ENCODE results near the gene HCFC1. TPM values are rescaled to one million over a fixed set of nuclear protein-coding genes. Genes with fewer than 3 reads are reported as not detected.
A peak's percentile ranks its signal among the peaks of the same experiment; 100 is the strongest.

The HCFC1 gene
- total and polyA plus RNA-seq, 9 donors, result 13.3 to 62.5 (median 43.2) TPM

DNA sequence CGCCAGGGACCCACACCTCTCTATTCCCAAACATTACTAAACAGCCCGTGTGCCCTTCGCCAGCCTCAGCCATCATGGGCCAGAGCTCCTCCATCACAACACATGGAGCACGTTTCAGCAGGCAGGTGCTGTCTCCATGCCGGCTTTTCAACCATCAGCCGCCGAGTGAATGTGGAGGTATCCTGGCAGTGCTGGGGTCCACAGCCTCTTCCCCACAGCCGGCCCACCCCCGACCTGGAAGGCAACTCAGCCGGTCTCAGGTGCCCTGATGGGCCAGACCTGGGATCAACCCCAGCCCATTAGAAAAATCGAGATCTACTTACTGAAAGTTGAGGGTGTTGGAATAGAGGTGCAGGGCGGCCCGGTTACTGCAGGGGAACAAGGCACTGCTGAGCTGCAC lies 39.9 kb downstream of the HCFC1 start:
- Histone ChIP-seq H3K4me3 (no peak overlapping the region), H3K27me3 (no peaks in the 10 kb centered on the region), H3K4me1 (ENCODE audit: insufficient read depth) (peaks cover 15% of the 10 kb centered on the region), H3K27ac (no peak overlapping the region), H3K36me3 (no peaks in the 10 kb centered on the region), H3K9me3 (no peaks in the 10 kb centered on the region)
- TF ChIP-seq POLR2A (IDR thresholded peaks at IDR 0.05) (no peak), EP300 (IDR thresholded peaks at IDR 0.05) (no peak)
- TF ChIP-seq, protein P1, sequence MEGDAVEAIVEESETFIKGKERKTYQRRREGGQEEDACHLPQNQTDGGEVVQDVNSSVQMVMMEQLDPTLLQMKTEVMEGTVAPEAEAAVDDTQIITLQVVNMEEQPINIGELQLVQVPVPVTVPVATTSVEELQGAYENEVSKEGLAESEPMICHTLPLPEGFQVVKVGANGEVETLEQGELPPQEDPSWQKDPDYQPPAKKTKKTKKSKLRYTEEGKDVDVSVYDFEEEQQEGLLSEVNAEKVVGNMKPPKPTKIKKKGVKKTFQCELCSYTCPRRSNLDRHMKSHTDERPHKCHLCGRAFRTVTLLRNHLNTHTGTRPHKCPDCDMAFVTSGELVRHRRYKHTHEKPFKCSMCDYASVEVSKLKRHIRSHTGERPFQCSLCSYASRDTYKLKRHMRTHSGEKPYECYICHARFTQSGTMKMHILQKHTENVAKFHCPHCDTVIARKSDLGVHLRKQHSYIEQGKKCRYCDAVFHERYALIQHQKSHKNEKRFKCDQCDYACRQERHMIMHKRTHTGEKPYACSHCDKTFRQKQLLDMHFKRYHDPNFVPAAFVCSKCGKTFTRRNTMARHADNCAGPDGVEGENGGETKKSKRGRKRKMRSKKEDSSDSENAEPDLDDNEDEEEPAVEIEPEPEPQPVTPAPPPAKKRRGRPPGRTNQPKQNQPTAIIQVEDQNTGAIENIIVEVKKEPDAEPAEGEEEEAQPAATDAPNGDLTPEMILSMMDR (IDR thresholded peaks at IDR 0.05), result no peak
- peak in 1 of 5 donors; percentile 34 for DNase-seq
- 87 to 91% (median 90%) methylated on average over 13 of the region's 13 CpGs for WGBS, 3 donors
- intact Hi-C loops (cut with DNase I), result no loop called here

DNA sequence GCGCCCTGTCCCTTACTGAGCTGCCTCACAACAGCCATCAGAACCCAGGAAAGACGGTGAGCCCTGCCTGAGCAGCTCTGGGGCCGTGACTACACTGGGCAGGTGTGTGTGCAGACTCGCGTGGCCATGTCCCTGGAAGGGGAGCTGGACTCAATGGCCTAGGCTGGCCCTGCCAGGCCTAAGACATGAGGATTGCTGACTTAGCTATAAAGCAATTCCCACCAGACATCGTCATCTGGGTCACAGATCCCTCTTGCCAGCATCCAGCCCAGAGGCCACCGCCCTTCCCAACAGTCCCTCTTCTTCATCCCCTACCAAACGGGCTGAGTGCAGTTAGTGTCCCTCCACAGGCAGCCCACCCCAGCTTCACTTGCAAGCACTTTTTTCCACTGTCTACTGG lies 40.5 kb downstream of the HCFC1 start:
- H3K9me3 ChIP-seq, result no peaks in the 10 kb centered on the region
- no peak overlapping the region for H3K4me3 ChIP-seq
- TF ChIP-seq EP300 (IDR thresholded peaks at IDR 0.05), result no peak
- no peak for TF ChIP-seq POLR2A (IDR thresholded peaks at IDR 0.05)
- peak in 1 of 5 donors; percentile 25 for DNase-seq
- intact Hi-C loops (cut with DNase I), result no loop called here
- H3K27ac ChIP-seq, result no peak overlapping the region
- 89 to 95% (median 91%) methylated on average over 8 of the region's 8 CpGs for WGBS, 3 donors
- H3K36me3 ChIP-seq, result no peaks in the 10 kb centered on the region
- H3K4me1 ChIP-seq (ENCODE audit: insufficient read depth), result peaks cover 15% of the 10 kb centered on the region
- no peaks in the 10 kb centered on the region for H3K27me3 ChIP-seq

DNA sequence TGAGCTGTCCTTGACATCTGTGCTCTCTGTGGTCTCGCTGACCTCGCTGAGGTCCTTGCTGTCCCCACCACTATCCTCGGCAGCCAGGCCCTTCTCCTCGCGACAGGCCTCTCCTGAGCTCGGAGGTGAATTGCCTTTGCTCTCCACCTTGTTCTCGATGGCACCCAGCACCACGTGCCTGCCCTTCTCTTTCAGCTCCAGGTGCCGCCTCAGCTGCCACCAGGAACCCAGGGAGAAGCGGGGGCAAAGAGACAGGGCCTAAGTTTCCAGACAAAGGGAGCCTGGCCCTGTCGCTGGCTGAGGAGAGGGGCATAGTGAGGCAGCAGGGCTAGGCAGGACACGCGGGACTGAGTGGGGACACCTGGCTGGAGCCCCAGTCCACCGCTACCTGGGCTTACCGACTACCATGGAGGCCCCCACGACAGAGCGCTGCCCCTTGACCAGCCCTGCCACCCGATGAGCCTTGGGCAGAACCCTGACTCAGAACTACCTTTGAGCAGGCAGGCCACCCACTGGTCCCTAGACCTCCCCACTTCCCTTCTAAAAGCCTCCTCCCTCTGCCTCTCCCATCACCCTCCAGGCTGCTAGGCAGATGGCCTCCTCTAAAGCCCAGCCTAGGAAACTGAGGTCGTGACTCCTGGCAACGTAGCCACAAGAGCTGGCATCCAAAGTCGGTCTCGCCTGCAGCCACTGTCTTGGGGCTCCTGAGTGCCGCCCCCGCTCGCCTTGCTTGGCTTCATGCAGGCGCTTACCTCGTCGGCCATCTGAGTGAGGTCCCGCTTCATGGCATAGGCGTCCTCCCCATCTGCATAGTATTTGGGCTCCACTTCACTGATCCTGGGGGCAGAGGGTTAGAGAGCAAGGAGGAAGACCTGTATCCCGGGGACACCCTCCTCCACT lies 41.4 kb downstream of the HCFC1 start:
- Histone ChIP-seq H3K4me1 (ENCODE audit: insufficient read depth) (peaks cover 15% of the 10 kb centered on the region), H3K27me3 (no peaks in the 10 kb centered on the region), H3K4me3 (no peak overlapping the region), H3K27ac (no peak overlapping the region), H3K36me3 (no peaks in the 10 kb centered on the region), H3K9me3 (no peaks in the 10 kb centered on the region)
- peak in 1 of 5 donors; percentile 41 for DNase-seq
- intact Hi-C loops (cut with DNase I), result no loop called here
- TF ChIP-seq EP300 (IDR thresholded peaks at IDR 0.05) (no peak), POLR2A (IDR thresholded peaks at IDR 0.05) (no peak)
- TF ChIP-seq, protein P1 (IDR thresholded peaks at IDR 0.05), result no peak
- 84 to 86% (median 84%) methylated on average over 31 of the region's 31 CpGs for WGBS, 3 donors

DNA sequence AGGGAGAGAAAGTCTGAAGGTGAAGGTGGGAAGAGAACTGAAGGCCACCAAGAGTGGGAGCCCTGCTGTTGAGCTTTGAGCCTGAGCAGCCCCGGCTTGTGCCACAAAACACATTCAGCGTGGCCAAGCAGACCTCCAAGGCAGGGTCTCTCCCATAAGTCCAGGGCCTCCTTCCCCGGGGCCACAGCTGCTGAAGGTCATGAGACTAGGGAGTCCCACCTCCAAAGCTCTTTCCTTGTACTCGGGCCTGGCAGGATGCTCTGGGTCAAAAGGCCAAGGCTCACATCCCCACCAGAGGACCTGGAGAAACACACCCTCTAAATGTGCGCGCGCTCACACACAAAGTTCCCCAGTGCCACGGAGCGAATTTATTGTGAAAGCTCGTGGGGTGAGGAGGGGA lies 42.0 kb downstream of the HCFC1 start:
- peak in 1 of 5 donors; percentile 41 for DNase-seq
- Histone ChIP-seq H3K27me3 (no peaks in the 10 kb centered on the region), H3K36me3 (no peaks in the 10 kb centered on the region), H3K4me1 (ENCODE audit: insufficient read depth) (peaks cover 15% of the 10 kb centered on the region), H3K9me3 (no peaks in the 10 kb centered on the region), H3K27ac (no peak overlapping the region), H3K4me3 (no peak overlapping the region)
- TF ChIP-seq EP300 (IDR thresholded peaks at IDR 0.05), result no peak
- TF ChIP-seq, protein P1 (IDR thresholded peaks at IDR 0.05), result no peak
- no peak for TF ChIP-seq POLR2A (IDR thresholded peaks at IDR 0.05)
- 69 to 81% (median 72%) methylated on average over 10 of the region's 10 CpGs for WGBS, 3 donors
- intact Hi-C loops (cut with DNase I), result no loop called here

DNA sequence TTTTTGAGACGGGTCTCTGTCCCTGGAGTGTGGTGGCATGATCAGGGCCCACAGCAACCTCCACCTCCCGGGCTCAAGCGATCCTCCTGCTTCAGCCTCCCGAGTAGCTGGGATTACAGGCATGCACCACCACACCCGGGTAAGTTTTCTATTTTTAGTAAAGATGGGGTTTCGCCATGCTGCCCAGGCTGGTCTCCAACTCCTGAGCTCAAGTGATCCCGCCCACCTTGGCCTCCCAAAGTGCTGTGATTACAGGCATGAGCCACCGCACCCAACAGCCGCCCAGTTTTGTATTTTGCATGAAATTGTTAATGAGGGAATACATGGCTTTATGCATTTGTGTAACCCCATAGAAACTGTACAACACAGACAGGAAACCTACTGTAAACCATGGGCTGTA lies 42.8 kb downstream of the HCFC1 start:
- no peak for TF ChIP-seq POLR2A (IDR thresholded peaks at IDR 0.05)
- no peak for TF ChIP-seq EP300 (IDR thresholded peaks at IDR 0.05)
- TF ChIP-seq, protein P1 (IDR thresholded peaks at IDR 0.05), result no peak
- 61 to 77% (median 62%) methylated on average over 9 of the region's 9 CpGs for WGBS, 3 donors
- DNase-seq, result no peak

More for the DNA sequence above, 42.8 kb downstream of the HCFC1 start:
- no peaks in the 10 kb centered on the region for H3K36me3 ChIP-seq
- H3K27me3 ChIP-seq, result no peaks in the 10 kb centered on the region
- intact Hi-C loops (cut with DNase I), result loop anchor here in 1 of 4 donors (1.0 kb wide), 1 partner anchor 38 kb away; no protein-coding TSS in a partner anchor
- no peaks in the 10 kb centered on the region for H3K9me3 ChIP-seq
- peaks cover 10% of the 10 kb centered on the region for H3K4me1 ChIP-seq (ENCODE audit: insufficient read depth)
- H3K4me3 ChIP-seq, result no peak overlapping the region
- no peak overlapping the region for H3K27ac ChIP-seq

Measured in ovary (tissue), 9 donors.